IPS-18c (cell line): Measurements from ENCODE around the gene TM9SF1.
A peak's percentile ranks its signal among the peaks of the same experiment; 100 is the strongest.
"Not testable (repeated sequence)": the region's sequence is repeated elsewhere in the genome, so short reads cannot be mapped to it uniquely, and the experiment has no call there.

Experiments used
- H3K4me3 ChIP-seq: 2 replicates; pipeline ENCODE4 v1.7.0; 2013; ENCODE audit warnings: low read depth, mild to moderate bottlenecking, low read length, moderate library complexity; ENCODE audit not compliant: insufficient read depth
- H3K9me3 ChIP-seq: one replicate; pipeline ENCODE4 v1.6.1; 2013; ENCODE audit warnings: mild to moderate bottlenecking, low read length, moderate library complexity; ENCODE audit not compliant: control insufficient read depth, insufficient read depth

TM9SF1 gene

DNA sequence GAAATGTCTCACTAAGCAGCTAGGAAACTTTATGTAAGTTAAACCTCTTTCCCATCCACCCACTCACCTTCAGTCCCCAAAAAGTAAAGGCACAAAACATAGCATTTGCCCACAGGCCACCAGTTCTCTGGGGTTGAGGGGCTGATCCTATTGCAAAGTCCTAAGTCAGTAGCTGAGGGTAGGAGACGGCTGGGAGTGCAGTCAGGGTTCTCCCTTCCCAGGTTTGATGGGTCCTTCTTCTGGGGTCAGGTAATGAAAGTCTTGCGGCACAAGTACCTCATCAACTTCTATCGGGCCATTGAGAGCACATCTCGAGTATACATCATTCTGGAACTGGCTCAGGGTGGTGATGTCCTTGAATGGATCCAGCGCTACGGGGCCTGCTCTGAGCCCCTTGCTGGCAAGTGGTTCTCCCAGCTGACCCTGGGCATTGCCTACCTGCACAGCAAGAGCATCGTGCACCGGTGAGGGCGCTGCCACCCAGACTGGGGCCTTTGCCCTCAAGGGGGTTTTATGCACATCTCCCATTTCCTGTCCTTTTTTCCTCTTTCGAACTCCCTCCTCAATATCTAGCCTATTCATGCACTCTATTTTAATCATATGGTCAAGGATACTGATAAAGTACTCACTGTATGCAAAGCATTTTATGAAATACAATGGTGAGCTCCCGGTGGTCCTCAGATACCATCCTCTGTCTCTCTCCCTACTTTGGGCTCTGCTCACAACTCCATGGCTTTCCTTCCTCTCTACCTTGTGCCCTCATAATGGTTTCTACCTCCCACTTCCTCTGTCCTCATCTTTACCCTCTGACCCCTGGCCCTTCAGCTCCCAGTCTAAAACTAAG is 11.2 kb upstream of the TM9SF1 start:
- Histone ChIP-seq H3K4me3 (no peak overlapping the region), H3K9me3 (no peaks in the 10 kb centered on the region)

DNA sequence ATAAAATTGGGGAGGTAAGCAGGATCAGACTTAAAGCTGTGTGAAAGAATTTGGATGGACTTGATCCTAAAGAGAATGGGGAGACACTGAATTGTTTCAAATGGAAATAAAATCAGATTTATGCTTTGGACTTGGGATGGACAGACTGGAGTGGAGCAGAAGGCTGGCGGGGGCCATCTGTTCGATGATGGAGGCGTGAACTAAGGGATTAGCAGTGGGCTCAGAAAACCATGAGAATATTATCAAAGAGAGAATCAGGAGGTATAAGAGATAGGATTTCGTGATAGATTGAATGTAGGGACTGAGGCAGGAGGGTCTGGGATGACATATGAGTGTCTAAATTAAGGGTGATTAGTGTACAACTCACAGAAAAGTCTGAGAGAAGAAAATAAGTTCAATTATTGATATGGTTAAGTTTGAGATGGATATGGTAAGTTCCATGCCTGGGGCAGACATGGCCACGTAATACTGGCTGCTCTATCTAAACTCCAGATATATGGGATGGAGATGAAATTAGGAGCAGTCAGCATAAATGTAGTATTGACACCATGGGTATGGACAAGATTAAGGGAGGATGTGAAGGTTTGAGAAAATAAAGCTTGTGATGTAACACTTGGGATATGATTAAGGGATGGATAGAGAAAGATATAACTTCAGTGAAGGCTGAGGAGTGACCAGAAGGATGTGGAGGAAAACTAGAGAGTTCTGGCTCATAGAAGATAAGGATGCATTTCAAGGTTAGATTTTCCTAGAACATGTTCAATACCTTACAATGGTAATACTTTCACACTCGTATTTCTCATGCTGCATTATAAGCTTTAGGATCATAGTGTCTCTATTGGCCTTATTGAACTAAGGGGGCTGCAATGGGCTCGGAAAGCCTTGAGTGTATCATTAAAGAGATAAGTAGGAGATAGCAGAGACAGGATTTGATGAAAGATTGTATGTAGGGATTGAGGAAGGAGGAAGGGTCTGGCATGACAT is 9.2 kb upstream of the TM9SF1 start:
- Histone ChIP-seq H3K4me3 (no peak overlapping the region), H3K9me3 (no peaks in the 10 kb centered on the region)

DNA sequence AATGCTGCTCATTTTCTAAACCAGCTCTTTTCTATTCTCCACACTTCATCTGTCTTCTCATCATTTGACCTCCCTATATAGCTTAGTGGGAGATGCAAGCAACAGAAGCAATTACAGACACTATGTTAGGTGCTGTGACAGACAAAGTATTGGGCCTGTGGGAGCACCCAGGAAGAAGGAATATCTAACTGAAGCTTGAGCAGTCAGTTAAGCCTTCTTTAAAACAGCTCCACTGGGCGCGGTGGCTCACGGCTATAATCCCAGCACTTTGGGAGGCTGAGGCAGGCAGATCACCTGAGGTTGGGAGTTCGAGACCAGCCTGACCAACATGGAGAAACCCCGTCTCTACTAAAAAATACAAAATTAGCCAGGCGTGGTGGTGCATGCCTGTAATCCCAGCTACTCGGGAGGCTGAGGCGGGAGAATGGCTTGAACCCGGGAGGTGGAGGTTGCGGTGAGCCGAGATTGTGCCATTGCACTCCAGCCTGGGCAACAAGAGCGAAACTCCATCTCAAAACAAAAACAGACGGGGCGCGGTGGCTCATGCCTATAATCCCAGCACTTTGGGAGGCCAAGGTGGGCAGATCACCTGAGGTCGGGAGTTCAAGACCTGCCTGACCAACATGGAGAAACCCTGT is 8.1 kb upstream of the TM9SF1 start:
- not testable (repeated sequence) for H3K9me3 ChIP-seq, H3K4me3 ChIP-seq

DNA sequence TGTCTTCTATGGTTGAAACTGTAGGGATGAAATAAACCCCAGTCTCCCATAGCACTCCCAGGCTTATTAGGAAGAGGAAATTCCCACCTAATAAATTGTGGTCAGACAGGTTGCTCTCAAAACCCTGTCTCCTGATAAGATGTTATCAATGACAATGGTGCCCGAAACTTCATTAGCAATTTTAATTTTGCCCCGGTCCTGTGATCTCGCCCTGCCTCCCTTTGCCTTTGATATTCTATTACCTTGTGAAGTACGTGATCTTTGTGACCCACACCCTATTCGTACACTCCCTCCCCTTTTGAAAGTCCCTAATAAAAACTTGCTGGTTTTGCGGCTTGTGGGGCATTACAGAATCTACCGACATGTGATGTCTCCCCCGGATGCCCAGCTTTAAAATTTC is 7.3 kb upstream of the TM9SF1 start:
- H3K4me3 ChIP-seq, result not testable (repeated sequence)

DNA sequence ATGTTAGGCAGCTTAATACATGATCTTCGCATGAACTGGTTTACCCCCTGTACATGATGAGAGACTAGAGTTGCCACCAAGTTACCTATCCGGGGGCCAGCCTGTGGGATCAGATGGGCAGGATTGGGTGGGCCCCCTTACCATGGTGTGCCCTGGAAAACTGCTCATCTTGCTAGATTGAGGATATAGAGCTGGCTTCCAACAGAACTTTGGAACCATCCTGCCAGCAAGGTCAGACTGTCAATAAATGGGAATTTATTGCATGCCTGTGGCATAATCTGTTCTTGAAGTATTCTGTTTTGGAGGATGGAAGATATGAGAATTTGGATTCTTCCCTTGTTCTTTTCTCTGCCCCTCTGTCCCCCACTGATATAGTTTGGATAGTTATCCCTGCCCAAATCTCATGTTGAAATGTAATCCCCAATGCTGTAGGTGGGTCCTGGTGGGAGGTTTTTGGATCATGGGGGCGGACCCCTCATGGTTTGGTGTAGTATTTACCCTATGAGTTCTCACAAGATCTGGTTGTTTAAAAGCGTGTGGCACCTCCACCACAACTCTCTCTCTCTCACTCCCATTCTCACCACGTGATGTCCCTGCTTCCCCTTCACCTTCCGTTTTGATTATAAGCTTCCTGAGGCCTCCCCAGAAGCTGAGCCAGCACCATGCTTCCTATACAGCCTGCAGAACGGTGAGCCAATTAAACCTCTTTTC is 3.7 kb upstream of the TM9SF1 start:
- Histone ChIP-seq H3K9me3 (no peaks in the 10 kb centered on the region), H3K4me3 (no peak overlapping the region)

More for the DNA sequence above, 7.3 kb upstream of the TM9SF1 start:
- H3K9me3 ChIP-seq, result not testable (repeated sequence)

DNA sequence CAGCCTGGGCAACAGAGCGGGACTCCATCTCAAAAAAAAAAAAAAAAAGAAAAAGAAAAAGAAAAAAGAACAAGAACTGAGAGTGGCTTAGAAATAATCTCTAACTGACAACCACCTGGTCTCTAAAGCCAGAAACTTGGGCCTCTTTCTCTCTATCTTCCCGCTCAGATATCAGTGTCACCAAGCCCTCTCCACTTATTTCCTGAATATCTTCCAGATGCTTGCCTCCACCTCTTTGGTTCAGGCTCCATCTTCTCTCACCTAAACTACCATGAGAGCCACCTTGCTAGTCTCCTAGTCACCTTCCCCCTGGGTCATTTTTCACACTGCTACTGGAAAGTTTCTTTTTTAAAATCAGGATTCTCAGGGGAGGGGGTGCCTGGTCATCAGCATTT is 1.8 kb upstream of the TM9SF1 start:
- H3K9me3 ChIP-seq, result no peaks in the 10 kb centered on the region
- H3K4me3 ChIP-seq, result no peak overlapping the region

DNA sequence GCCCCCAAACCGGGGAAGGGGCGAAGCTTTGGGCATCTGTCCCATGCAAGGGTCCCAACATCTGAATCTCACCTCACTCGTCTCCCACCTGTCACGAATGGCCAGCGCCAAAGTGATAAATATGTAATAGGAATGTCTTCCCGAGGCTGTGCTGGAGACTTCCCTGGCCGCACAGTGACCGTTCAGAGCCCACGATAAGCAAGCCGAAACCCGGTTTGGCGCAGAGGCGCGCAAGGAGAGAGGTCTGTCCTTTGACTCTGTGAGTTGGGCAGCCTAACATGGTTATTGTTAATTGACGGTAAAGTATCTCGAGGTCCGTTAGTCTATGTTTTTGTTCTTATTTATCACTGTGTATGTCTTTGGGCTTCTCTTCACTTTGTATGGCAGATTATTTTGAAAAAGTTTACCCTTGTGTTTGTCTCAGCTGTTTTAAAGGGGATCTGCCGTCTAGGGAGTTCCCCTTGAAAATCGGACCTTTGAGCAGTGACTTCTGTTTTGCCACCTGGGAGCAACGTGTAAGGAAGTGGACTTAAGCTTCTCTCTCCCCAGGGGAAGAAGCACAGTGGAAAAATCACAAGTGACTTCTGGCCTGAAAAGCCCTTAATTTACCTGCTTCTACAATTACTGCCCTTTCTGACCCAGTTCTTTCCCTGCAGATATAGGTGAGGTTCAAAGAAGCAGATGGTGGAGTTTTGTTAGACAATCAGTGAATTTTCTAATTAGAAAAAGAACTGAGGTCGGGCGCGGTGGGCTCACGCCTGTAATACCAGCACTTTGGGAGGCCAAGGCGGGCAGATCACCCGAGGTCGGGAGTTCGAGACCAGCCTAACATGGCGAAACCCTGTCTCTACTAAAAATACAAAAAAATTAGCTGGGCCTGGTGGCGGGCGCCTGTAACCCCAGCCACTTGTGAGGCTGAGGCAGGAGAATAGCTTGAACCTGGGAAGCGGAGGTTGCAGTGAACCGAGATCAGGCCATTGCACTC is 1.1 kb upstream of the TM9SF1 start:
- Histone ChIP-seq H3K9me3 (no peaks in the 10 kb centered on the region), H3K4me3 (peak overlapping the region; percentile 93)

DNA sequence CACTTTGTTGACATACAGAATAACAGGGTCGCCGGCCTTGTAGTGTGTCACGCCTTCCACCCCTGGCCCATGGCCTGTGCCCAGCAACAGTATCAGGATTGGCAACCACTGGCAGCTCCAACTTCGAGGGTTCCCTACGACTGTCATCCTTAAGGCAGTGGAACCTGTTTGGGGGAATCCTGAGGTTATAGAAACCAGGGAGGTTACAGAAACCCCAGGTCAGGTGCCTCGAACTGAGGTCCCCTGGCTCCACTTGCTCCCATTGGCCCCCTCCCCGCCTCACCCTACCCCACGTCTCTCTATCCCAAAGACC is 412 bp downstream of the TM9SF1 start:
- Histone ChIP-seq H3K9me3 (no peaks in the 10 kb centered on the region), H3K4me3 (peak overlapping the region; percentile 93)

DNA sequence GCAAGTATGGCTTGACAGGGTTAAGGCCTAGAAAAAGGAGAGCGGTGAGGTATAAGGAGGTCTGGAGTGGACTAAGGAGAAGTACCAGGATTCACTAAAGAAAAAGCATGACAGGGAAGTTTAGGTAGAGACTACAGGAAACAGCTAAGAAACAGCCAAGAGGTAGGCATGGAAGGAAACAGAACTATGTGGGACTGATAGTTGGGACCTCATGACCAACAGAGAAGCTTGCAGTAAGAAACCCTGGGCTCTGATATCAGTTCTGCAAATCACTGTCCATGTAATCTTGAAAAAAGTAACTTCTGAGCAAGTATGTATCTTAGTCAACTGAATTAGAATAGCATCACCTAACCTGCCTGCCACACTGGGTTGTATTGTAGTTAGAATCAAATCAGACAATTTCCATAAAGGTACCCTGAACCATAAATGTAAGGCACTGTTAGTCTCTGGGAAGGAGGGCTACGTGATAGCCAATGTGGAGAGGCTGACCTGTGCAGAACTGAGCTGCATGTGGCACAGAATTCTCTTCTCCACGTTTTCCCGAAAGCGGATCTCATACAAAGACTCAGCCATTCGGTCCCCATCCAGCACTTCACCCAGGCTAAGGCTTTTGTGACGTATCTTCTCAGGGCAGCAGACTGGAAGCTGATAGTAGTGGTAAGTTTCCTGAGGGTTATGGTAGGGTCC is 912 bp downstream of the TM9SF1 start:
- Histone ChIP-seq H3K4me3 (peak overlapping the region; percentile 93), H3K9me3 (no peaks in the 10 kb centered on the region)

DNA sequence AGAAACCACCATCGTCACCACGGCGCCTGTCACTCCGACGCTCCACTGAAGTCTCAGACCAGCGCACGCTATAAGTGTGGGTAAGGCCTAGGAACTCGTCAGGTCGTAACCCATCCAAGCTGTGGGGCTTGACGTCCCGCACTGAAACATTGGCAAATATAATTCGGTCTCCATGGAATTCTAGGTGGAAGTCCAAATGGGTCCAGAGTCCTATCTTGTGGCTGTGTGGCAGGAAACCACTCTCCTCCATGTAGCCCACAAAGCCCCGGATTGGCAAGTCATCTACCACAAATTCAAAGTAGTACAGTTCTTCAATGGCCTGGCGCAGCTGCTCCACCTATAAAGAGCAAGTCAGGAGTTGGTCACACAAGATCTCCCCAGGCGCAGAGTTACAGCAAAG is 2.3 kb downstream of the TM9SF1 start:
- no peaks in the 10 kb centered on the region for H3K9me3 ChIP-seq
- H3K4me3 ChIP-seq, result no peak overlapping the region

DNA sequence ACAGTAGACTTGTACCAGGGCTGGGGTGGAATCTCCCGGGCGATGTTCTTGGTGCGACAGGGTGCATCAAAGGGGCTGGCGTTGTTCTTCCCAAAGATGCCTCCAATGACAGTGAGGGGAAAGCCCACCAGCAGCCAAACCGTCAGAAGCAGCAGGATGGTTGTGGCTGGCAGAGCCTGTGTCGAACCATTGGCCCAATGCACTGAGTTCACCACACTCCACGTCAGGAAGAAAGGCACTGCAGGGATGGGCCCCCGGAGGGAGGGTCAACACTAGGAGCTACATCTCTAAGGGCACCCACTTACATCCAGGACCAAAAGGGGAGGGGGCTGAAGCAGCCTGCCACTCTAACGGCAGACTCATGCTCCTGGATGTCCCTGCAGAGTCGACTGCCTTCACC is 4.8 kb downstream of the TM9SF1 start:
- H3K9me3 ChIP-seq, result no peaks in the 10 kb centered on the region
- no peak overlapping the region for H3K4me3 ChIP-seq

DNA sequence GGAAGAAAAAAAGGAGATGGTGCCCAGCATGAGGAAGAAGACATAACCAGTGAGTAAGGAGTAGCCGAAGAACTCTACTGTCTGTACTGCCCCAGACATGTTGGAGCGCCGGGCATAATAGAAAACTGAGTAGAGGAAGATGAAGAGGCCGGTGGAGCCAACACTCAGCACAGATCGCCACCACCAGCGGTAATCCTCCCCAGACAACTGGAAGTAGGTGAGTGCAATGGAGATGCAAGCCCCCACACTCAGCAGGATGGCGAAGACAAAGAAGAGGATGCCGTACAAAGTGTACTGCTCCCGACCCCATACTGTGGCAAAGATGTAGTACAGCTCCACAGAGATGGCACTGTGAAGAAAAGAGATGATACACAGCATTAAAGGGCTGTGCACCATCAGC is 5.8 kb downstream of the TM9SF1 start:
- H3K4me3 ChIP-seq, result no peak overlapping the region
- H3K9me3 ChIP-seq, result no peaks in the 10 kb centered on the region

DNA sequence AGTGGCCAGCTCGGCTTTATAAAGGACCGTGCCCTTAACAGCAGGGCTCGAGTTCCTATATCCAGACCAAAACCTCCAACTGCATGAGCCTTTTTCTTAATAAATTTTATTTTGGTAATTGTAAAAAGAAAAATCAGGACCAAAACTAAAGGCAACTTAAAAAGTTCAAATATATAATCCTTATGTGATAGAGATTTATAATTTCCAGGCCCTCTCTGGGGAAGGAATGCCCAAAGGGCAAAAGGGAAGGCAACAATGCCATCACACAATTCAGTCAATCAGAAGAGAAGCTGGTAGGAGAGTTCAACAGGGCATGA is 6.2 kb downstream of the TM9SF1 start:
- no peak overlapping the region for H3K4me3 ChIP-seq
- no peaks in the 10 kb centered on the region for H3K9me3 ChIP-seq

DNA sequence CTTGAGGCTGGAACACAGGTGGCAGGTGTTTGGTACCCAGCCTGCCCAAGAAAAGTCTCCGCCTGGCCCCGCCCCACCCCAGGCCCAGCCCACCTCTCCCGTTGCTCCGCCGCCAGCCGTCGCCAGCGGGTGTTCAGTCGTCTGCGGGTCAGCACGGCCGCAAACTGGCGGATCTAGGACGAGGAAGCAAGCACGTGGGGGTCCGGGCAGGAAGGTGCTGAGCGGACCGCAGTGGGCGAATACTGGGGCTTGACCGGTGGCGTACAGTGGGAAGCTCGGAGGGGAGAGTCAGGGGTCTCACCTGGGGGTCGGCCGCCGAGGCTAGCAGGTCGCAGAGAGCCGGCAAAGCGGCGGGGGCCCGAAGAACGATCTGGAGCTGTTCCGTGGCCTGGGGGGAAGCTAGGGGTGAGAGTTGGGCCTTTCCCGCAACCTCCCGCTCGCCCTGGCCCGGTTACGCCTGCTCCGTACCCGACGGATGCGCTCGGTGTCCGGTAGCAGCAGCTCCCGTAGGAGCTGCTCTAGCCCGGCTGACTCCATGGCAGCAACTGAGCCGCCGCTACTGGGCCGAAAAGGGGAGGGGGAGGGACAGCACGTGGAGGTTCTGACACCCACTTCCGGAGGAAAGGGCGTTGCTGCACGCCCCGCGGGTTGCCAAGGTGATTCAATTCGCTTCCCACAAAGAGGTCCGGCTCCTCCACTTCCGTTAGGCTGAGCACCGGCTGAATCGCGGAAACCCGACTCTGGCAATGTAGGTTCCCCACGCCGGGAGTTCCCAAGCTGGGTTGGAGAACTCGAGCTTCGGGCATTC is 6.8 kb downstream of the TM9SF1 start, which contains the start of gene IPO4:
Gene IPO4, minus strand, starts transcription at position 566 of the 808 bp plus-strand sequence. Its CDS starts 29 bp downstream, at position 537.
- no peaks in the 10 kb centered on the region for H3K9me3 ChIP-seq
- H3K4me3 ChIP-seq, result peak within 1 kb of the TSS; percentile 92

DNA sequence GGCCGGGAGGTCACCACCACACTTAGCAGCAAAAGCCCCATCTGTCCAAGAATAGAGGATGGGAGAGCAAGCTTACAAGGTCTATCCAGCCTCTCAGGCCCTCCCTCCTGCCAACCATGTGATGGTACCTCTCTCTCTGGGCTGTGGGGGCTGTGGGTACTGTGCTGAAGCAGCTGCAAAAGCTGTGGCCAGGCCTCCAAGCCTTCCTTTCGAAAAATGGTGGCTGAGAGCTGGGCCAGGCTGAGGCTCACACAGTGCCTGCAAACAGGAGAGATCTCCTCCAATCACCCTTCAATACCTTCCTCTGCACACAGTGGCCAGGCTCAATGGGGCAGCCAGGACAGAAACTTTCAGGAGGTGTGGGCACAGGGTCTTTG is 7.7 kb downstream of the TM9SF1 start:
- no peaks in the 10 kb centered on the region for H3K9me3 ChIP-seq

More for the DNA sequence above, 7.7 kb downstream of the TM9SF1 start:
- peak overlapping the region; percentile 92 for H3K4me3 ChIP-seq
